AG10803 (cell line): ENCODE measurements around the gene TNFRSF1A.
A peak's percentile ranks its signal among the peaks of the same experiment; 100 is the strongest.

Source experiments
- DNase-seq: peaks from one replicate; pipeline ENCODE4 v3.0.0; 2010; ENCODE audit warnings: low read depth
- H3K4me3 ChIP-seq: 2 replicates; pipeline ENCODE4 v1.5.1; 2011; ENCODE audit warnings: mild to moderate bottlenecking, low read length, control low read depth
- TF ChIP-seq, protein P1 (sequence below): conservative IDR thresholded peaks from 2 replicates; pipeline ENCODE4 v1.5.1; 2011; ENCODE audit warnings: mild to moderate bottlenecking, low read length, control low read depth, inconsistent platforms

Gene TNFRSF1A

GRCh38 chr12:6313326-6313940, 28.4 kb downstream of the TNFRSF1A start:
- H3K4me3 ChIP-seq, result no peak overlapping the region
- no peak for DNase-seq
- TF ChIP-seq, protein P1, sequence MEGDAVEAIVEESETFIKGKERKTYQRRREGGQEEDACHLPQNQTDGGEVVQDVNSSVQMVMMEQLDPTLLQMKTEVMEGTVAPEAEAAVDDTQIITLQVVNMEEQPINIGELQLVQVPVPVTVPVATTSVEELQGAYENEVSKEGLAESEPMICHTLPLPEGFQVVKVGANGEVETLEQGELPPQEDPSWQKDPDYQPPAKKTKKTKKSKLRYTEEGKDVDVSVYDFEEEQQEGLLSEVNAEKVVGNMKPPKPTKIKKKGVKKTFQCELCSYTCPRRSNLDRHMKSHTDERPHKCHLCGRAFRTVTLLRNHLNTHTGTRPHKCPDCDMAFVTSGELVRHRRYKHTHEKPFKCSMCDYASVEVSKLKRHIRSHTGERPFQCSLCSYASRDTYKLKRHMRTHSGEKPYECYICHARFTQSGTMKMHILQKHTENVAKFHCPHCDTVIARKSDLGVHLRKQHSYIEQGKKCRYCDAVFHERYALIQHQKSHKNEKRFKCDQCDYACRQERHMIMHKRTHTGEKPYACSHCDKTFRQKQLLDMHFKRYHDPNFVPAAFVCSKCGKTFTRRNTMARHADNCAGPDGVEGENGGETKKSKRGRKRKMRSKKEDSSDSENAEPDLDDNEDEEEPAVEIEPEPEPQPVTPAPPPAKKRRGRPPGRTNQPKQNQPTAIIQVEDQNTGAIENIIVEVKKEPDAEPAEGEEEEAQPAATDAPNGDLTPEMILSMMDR, result no peak

DNA sequence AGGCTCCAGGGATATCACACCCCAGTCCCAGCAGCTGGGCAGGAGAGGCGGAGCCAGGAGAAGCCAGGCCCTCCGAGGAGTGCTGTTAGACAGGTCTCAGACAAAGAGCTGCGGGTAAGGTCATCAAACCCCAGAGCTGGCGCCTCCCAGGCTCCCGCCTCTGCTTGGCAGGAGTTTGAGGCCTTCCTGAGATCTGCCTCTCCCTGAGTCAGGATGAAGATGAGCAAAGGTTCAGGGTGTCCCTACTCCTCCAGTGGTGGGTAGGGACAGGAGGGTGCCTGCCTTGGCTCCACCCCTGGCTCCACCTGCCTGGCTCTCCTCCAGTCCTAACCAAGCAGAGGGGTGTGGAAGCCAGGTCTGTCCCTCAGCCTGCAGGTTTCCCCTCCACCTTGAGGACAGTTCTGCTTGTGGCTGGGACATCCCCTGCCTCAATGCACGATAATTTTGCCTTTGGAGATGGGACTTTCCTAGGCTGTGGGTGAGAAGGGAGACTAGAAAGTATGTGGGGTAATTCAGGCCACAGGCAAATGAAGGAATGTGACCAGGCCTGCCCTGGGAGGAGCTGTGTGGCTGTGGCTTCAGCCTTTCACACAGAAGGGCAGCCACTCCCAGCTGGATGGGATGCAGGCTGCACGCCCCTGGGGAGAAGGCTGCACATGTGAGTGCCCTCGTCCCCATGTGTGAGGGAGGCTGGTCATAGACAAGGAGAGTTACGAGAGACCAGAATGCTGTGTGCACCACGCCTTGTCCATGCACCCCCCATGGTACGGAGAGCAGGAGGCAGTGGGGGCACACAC, 29.1 kb downstream of the TNFRSF1A start:
- H3K4me3 ChIP-seq, result no peak overlapping the region
- TF ChIP-seq, protein P1, result no peak
- DNase-seq, result peak; percentile 61

DNA sequence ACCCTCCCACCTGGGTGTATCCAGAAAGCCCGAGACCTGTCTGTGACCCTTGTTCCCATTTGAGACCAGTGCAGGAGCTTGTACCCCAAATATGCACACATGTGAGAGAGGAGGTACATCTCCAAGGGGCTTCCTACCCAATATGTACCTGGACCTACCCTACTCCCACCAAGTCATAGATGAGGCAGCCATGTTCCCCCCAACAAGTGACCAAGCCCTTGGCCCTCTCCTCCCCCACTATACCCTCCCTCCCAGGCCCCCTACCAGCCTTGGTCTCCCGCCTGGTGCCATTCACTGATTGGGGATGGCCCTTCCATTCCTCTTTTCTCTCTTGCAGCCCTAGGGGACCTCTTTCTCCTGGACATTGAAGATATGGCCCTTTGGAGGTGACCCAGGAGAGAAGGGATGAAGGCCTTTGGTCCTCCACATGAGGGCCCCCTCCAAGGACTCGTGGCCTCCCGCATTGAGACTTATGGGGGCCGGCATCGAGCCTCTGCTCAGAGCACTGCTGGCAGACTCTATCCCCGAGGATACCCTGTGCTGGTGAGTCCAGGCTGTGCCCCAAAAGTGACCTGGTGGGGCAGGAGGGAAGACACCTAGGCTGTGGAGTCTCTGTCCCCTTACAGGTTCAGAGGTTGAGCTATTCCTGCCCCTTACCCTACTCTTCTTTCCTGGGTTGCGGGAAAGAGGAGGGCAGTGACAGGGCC, 29.9 kb downstream of the TNFRSF1A start:
- H3K4me3 ChIP-seq, result no peak overlapping the region
- TF ChIP-seq, protein P1, result no peak
- no peak for DNase-seq

DNA sequence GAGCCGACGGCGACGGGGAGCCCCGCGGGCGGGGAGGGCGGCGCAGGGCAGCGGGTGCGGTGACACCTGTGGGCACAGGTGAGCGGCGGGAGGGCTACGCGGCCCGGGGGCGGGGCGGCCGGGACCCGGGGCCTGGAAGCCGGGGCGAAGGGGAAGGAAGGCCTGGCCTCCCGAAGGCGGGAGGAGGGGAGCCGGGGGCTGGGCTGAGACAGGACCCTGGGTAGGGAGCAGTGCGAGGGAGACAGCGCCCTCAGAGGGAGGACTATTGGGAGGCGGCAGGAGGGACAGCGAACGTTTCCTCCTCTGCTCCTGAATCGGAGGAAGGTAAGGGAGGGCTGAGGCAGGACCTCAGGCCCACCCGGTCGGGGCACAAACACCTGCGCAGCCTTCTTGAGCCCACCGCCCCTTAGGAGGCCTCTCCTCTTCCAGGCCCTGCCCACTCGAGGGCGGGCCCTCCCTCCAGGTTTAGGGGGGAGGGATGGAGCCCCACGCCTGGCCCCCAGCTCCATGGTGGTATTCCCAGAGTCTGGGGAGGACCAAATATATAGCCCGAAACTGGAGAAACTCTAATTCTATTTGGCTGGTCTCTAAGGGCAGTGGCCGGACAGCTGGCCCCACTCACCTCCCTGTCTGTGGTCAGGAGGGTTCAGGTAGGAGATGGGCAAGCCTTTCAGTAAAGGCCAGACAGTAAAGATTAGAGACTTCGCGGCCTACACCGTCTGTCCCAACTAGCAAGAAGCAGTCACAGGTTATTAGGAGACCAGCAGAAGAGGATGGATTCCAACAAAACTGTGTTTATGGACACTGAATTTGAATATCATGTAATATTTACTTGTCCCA, 30.9 kb downstream of the TNFRSF1A start:
- TF ChIP-seq, protein P1, result no peak
- DNase-seq, result no peak
- H3K4me3 ChIP-seq, result no peak overlapping the region

DNA sequence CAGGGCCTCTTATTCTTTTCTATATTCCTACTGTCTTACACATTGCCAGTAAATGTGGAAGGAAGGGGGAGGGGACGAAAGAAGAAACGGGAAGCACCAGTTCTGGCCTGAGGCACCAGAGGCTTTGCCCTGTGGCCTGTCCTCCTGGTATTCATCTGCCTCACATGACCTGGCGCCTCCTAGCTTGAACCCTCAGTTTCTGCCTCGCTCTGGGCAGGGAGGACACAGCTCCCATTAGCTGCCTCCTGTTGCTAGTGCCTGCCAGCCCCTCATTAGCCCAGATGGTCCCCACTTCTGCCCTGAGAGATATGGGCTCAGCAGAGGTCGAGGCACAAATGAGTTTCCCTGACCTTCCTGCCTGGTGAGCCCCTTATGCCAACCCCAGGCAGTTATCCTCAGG, 34.3 kb downstream of the TNFRSF1A start:
- no peak for DNase-seq
- TF ChIP-seq, protein P1, result no peak
- no peak overlapping the region for H3K4me3 ChIP-seq

DNA sequence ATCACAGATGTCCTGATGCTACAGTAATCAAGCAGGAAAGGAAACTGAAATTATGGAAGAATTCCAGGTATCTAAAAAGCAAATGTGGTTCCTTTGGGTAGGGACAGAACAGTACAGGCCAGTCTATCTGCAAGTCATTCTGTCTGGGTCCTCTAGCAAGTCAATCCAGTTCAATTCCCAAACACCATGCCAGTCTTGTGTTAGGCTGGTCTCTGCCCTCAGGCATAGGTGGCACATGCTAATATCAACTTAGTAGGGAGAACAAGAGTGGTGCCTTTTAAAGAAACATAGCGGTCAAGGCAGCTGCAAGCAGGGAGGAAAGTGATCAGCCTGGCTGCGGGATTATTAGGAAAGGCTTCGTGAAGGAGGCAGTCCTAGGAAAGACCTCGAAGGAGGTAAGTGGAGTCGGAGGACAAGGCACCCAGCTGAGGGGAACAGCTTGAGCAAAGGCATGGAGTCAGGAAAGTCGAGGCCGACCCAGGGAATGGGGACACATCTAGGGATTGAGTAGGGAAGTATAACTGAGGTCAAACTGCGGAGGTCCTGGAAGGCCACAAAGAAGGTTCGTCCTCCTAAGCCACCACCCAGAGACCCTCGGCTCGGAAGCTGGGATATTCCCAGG, 35.2 kb downstream of the TNFRSF1A start:
- no peak for DNase-seq
- no peak overlapping the region for H3K4me3 ChIP-seq
- TF ChIP-seq, protein P1, result no peak
